ENCODE data around the gene SELENOO. TPM values are rescaled to one million over a fixed set of nuclear protein-coding genes. Genes with fewer than 3 reads are reported as not detected.

Gene SELENOO, protein sequence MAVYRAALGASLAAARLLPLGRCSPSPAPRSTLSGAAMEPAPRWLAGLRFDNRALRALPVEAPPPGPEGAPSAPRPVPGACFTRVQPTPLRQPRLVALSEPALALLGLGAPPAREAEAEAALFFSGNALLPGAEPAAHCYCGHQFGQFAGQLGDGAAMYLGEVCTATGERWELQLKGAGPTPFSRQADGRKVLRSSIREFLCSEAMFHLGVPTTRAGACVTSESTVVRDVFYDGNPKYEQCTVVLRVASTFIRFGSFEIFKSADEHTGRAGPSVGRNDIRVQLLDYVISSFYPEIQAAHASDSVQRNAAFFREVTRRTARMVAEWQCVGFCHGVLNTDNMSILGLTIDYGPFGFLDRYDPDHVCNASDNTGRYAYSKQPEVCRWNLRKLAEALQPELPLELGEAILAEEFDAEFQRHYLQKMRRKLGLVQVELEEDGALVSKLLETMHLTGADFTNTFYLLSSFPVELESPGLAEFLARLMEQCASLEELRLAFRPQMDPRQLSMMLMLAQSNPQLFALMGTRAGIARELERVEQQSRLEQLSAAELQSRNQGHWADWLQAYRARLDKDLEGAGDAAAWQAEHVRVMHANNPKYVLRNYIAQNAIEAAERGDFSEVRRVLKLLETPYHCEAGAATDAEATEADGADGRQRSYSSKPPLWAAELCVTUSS
- total RNA-seq (2021; ENCODE audit: unreplicated experiment) (34.3 TPM), Bru-seq, nascent RNA (percentile 63 among the genes with signal in this experiment), BruChase-seq, experiment 1, labeled RNA remaining after a 2-hour chase (percentile 75 among the genes with signal in this experiment), BruChase-seq, experiment 2, labeled RNA remaining after a 6-hour chase (percentile 73 among the genes with signal in this experiment)
- polyA plus RNA-seq (2012; ENCODE audit: insufficient read length), result 60.2 TPM
- long read RNA-seq, transcript SELENOO-201 (9 exons, 2,315 nt), result major isoform, 93 of 144 reads
- long read RNA-seq, partial matches to known transcripts, result 32 of 144 reads
- long read RNA-seq, other reads (novel, unspliced or antisense), result 19 of 144 reads

DNA sequence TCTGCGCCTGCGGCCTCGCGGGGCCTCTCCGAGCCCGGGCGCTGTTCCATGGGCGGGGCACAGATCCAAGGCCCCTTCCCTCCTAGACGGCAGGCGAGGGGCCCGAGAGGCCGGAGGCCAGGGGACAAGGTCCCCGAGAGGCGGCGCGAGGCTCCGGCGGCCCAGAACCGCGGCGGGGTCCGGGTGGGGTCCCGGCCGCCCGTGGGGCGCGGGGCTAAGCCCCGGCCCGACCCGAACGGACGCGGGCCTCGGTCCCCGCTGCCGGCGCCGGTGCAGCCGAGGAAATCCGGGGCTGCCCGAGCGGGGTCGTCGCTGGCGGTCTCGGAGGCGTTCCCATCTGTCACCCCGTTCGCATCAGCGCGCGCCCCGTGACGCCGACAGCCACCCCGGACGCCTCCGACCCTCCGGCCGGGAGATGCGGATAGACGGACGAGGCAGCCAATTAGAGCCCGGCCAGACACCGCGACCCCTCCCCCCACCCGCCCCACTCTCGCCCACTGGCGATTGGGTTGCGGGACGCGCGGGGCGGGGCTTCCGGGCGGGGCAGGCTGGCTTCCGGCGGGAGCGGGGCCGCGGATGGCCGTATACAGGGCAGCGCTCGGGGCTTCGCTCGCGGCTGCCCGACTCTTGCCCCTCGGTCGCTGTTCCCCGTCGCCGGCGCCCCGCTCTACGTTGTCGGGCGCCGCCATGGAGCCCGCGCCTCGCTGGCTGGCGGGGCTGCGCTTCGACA is at the start of gene SELENOO:
SELENOO (plus strand) TSS at position 551 of the 730 bp plus-strand sequence; CDS start at position 577, 26 bp downstream.
- no peak for DNase-seq (ENCODE audit: low read depth, low spot score)
- TF ChIP-seq POLR2AphosphoS5 (IDR thresholded peaks at IDR 0.05; ENCODE audit: low read depth, low read length), result no peak
- TF ChIP-seq, protein P1, sequence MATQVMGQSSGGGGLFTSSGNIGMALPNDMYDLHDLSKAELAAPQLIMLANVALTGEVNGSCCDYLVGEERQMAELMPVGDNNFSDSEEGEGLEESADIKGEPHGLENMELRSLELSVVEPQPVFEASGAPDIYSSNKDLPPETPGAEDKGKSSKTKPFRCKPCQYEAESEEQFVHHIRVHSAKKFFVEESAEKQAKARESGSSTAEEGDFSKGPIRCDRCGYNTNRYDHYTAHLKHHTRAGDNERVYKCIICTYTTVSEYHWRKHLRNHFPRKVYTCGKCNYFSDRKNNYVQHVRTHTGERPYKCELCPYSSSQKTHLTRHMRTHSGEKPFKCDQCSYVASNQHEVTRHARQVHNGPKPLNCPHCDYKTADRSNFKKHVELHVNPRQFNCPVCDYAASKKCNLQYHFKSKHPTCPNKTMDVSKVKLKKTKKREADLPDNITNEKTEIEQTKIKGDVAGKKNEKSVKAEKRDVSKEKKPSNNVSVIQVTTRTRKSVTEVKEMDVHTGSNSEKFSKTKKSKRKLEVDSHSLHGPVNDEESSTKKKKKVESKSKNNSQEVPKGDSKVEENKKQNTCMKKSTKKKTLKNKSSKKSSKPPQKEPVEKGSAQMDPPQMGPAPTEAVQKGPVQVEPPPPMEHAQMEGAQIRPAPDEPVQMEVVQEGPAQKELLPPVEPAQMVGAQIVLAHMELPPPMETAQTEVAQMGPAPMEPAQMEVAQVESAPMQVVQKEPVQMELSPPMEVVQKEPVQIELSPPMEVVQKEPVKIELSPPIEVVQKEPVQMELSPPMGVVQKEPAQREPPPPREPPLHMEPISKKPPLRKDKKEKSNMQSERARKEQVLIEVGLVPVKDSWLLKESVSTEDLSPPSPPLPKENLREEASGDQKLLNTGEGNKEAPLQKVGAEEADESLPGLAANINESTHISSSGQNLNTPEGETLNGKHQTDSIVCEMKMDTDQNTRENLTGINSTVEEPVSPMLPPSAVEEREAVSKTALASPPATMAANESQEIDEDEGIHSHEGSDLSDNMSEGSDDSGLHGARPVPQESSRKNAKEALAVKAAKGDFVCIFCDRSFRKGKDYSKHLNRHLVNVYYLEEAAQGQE (IDR thresholded peaks at IDR 0.05; ENCODE audit: insufficient read depth in 1 of 2, low read depth in 2 of 2, low read length in 1 of 2), result no peak
- TF ChIP-seq SIN3A (IDR thresholded peaks at IDR 0.05; ENCODE audit: borderline replicate concordance, insufficient read depth, low read depth, low read length), result no peak
- peak within 1 kb of the TSS; percentile 66 for H3K27ac ChIP-seq (ENCODE audit: low read length)
- ChIA-PET CTCF (no interaction called here), POLR2A (no interaction called here)
- H3K36me3 ChIP-seq (ENCODE audit: control insufficient read depth, insufficient read depth, low read length), result no peaks in the 10 kb centered on the region; the same call in 1 of the 2 replicates
- ATAC-seq, result peak; percentile 86
- H3K4me3 ChIP-seq (ENCODE audit: low read depth in 2 of 2, low read length in 2 of 2), result peak within 1 kb of the TSS; percentile 57 to 64
- intact Hi-C loops (cut with micrococcal nuclease; ENCODE audit: unreplicated experiment), result no loop called here
- no peaks in the 10 kb centered on the region for H3K9me3 ChIP-seq (ENCODE audit: control insufficient read depth, insufficient read depth, low read depth, low read length)
- peaks cover 14% of the 10 kb centered on the region for H3K4me1 ChIP-seq (ENCODE audit: control insufficient read depth, insufficient read depth, low read length)
- H3K27me3 ChIP-seq (ENCODE audit: control insufficient read depth, insufficient read depth, low read length), result no peaks in the 10 kb centered on the region
- in situ Hi-C loops (cut with HindIII; ENCODE audit: low pct_unique_long_range_greater_than_20kb, low sequenced_read_pairs), result no loop called here
- no TSS peak for BruUV-seq (replicated peaks)

DNA sequence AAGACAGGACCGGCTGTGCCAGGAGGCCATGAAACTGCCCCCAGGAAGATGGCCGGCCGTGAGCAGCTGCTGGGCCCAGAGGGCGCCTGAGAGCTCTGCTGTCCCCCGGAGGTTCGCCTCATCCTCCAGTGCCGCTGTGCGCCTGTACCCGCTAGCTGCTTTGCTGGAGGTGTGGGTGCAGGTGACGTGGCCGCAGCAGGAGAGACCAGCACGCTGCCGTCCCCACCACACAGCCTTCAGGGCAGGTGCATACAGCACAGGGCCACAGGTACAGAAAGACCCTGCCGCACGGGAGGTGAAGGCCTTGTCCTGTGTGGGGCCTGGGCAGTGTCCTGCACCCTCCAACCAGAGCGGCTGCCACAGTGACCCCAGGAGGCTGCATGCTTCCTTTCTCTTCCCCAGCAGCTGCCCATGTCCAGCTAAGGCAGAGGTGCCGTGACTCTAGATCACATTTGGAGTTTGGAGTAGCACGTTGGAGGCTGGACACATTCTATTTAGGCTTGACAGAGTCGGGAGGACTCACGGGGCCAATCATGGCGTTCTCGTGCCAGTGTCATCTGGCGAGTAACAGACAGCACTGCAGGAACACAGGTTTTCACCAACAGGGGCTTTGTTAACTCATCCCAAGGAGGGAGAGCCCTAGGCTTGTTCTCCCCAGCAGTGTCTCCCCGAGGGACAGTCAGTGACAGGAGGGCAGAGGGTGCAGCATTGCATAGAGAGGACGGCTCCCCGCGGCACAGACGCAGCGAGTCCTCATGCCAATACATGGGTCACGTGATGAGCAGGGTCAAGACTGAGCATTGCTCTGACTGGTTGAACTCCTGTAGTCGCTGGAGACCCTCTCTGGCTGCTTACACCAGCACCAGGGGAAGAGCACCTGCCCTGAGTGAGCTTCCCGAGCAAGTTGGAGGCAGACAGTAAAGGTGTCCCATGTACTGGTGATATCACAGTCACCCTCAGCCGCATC is 49.0 kb upstream of the SELENOO start:
- intact Hi-C loops (cut with micrococcal nuclease; ENCODE audit: unreplicated experiment) (no loop called here), in situ Hi-C loops (cut with HindIII; ENCODE audit: low pct_unique_long_range_greater_than_20kb, low sequenced_read_pairs) (no loop called here)
- Histone ChIP-seq H3K4me1 (ENCODE audit: control insufficient read depth, insufficient read depth, low read length) (no peaks in the 10 kb centered on the region), H3K9me3 (ENCODE audit: control insufficient read depth, insufficient read depth, low read depth, low read length) (no peaks in the 10 kb centered on the region), H3K4me3 (ENCODE audit: low read depth in 2 of 2, low read length in 2 of 2) (no peak overlapping the region), H3K27me3 (ENCODE audit: control insufficient read depth, insufficient read depth, low read length) (no peaks in the 10 kb centered on the region), H3K27ac (ENCODE audit: low read length) (no peak overlapping the region), H3K36me3 (ENCODE audit: control insufficient read depth, insufficient read depth, low read length) (no peaks in the 10 kb centered on the region)
- POLR2A ChIA-PET, result no interaction called here
- BruUV-seq (replicated peaks), result no TSS peak
- TF ChIP-seq SIN3A (IDR thresholded peaks at IDR 0.05; ENCODE audit: borderline replicate concordance, insufficient read depth, low read depth, low read length), result no peak
- TF ChIP-seq, protein P2, sequence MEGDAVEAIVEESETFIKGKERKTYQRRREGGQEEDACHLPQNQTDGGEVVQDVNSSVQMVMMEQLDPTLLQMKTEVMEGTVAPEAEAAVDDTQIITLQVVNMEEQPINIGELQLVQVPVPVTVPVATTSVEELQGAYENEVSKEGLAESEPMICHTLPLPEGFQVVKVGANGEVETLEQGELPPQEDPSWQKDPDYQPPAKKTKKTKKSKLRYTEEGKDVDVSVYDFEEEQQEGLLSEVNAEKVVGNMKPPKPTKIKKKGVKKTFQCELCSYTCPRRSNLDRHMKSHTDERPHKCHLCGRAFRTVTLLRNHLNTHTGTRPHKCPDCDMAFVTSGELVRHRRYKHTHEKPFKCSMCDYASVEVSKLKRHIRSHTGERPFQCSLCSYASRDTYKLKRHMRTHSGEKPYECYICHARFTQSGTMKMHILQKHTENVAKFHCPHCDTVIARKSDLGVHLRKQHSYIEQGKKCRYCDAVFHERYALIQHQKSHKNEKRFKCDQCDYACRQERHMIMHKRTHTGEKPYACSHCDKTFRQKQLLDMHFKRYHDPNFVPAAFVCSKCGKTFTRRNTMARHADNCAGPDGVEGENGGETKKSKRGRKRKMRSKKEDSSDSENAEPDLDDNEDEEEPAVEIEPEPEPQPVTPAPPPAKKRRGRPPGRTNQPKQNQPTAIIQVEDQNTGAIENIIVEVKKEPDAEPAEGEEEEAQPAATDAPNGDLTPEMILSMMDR (IDR thresholded peaks at IDR 0.05), result no peak; the same call in 1 of the 2 replicates
- no peak for TF ChIP-seq POLR2AphosphoS5 (IDR thresholded peaks at IDR 0.05; ENCODE audit: low read depth, low read length)
- TF ChIP-seq, protein P1 (IDR thresholded peaks at IDR 0.05; ENCODE audit: insufficient read depth in 1 of 2, low read depth in 2 of 2, low read length in 1 of 2), result no peak
- TF ChIP-seq TCF7L2 (IDR thresholded peaks at IDR 0.05; ENCODE audit: low read depth, low read length), result no peak
- CTCF ChIA-PET, result no interaction called here
- DNase-seq (ENCODE audit: low read depth, low spot score) (no peak), ATAC-seq (no peak)
